Retina (tissue), 1 donor: ENCODE data around the gene COX20.
"Not testable (repeated sequence)": the region's sequence is repeated elsewhere in the genome, so short reads cannot be mapped to it uniquely, and the experiment has no call there.

Experiments
- DNase-seq: peaks from one replicate; pipeline ENCODE4 v3.0.0-alpha.2; 2016

COX20 gene, protein sequence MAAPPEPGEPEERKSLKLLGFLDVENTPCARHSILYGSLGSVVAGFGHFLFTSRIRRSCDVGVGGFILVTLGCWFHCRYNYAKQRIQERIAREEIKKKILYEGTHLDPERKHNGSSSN

DNA sequence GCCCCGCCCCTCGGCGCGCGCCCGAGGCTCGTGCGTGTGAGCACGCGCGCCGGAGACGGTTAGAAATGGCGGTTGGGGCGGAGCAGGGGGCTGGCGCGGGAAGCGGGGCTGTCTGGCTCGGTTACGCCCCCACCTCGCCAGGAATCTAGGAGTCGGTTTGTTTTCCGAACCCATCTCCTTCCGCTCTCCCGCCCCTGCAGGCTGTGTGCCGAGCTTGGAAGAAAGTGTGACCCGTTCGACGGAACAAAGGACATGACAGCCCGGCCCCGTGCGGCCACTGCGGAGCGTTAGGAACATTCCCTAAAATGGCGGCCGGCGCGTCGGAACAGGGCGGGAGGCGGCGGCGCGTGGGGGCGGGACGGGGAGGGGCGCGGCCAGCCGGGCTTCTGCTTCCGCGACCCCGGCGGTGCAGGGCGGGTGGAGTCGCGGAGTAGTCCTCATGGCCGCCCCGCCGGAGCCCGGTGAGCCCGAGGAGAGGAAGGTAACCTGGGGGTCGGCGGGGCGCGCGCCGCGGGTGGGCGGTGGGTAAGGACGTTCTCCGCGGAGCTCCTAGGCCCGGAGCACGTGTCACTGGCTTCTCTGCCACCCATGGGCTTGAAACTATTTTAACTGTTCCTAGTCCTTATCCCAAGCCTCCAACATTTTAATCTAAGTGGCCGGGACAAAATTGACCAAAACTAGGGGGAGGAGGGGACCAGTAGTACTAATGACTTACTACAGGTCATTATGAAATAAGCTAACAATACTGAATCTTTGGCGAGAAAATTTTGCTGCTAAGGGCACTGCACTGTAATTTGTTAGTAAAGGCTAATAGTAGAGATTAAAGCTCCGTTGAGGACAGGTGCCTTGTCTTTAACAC, at the start of gene COX20:
Gene COX20 (plus strand): TSS at position 383 of the 859 bp plus-strand sequence. CDS start 57 bp downstream, at position 440.
- DNase-seq = peak; percentile 98

DNA sequence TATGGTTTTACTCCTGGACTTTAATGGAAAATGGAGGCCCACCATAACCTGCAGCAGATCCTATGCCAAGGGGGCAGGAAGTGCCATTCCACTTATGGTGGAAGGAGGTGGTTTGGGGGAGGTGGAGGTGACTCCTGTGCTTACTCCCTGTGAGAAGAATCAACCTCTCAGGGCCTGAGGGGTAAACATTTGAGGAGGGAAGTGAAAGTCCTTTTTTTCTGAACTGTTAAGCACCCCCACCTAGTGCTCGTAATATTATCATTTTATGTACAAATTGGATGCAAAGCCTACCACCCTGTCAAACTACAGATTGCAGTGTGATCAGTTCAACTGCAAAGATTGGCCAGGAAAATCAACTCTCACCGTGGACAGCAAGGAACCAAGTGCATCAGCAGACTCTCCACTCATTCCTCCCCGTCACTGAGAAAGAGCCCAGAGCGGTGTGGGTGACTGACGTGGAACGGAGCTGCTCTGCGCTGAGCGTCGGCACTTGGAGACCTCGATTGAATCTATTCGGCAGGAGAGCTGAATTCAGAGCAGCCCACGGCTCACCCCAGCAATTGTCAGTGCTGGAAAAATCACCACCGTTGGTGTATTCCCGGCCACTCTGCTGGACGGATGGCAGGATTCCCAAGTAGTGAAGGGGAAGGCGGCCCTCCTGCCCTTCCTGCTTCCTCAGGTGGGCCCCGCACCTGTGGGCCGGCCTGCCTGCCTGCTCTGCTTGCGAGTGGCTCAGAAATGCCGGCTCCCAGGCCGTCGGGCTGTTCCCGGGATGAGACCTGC, 46.8 kb upstream of the COX20 start:
- no peak for DNase-seq

DNA sequence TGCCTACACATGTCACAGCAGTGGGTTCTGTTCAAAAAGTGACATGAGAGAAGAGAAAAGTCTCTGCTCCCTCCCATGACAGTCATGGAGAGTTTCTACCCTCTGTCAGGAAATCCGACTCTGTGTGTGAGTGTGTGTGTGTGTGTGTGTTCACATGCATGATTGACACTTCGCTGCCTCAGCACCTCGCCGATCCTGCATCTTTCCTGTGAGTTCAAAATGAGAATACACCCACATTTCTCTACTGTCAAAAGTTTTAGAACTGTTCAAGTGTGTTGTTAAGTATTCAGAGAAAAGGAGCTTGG, 46.2 kb upstream of the COX20 start:
- DNase-seq = peak; percentile 8

DNA sequence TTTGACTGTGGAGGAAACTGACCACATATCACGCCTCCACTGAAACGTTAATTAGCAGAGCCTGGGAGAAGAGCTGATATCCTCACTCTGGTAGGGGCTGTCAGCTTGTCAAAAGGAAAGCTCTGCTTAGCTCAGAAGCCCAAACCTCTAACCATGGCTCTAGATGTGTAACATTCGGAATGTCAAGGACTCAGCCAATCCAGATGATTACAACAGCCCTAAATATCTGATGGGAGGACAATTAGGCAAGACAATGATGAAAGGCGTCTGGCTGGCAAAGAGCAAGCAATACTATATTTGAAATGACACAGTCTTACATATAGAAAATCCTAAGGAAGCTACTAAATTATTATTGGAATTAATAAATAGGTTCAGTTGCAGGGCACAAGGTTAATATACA, 45.7 kb upstream of the COX20 start:
- DNase-seq = no peak

DNA sequence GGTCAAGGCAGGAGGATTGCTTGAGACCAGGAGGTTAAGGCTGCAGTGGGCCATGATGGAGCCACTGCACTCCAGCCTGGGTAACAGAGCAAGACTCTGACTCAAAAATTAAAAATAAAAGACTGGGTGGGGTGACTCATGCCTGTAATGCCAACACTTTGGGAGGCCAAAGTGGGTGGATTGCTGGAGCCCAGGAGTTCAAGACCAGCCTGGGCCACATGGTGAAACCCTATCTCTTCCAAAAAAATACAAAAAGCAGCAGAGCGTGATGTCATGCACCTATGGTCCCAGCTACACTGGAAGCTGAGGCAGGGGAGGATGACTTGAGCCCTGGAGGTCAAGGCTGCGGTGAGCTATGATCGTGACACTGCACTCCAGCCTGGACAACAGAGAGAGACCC, 44.4 kb upstream of the COX20 start:
- DNase-seq = no peak

DNA sequence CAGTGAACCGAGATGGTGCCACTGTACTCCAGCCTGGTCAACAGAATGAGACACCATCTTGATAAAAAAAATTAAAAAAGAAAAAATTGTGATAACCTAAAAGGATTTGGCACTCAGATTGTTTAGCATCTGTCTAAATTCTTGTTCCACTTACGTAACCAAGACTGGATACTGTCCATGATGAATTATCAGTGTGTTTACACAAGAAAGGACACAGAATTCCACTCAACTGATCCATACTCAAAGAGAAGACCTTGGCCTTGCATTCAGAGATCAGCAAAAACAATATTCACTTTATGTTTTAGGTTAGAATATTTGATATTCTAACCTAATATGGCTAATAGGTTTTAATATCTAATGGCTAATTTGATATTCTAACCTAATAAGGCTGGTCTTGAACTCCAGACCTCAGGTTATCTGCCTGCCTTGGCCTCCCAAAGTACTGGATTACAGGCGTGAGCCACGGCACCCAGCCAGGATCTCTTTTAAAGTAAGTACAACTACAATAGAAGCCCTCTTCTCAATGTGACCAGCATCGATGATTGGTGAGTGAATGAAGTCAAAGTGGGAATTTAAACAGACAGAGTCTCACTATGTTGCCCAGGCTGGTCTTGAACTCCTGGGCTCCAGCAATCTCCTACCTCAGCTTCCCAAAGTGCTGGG, 43.1 kb upstream of the COX20 start:
- DNase-seq = no peak

DNA sequence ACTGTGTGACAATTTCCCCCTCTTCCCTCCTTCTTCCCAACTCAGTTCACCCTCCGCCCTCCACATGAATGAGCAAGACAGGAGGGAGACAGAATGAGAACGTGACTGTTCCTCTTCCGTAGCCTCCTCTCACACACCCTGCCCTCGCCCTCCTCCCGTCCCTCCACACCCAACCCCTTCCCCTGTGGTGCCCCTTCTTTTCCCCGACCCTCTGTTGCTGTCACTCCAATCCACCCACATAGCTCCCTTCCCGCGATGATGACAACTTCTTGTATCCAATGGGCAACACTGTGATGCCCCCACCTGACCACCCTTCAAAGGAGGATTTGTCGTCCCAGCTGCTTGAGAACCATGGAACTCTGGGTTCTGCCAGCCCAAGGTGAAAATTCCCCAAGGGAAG, 41.4 kb upstream of the COX20 start:
- DNase-seq = no peak

DNA sequence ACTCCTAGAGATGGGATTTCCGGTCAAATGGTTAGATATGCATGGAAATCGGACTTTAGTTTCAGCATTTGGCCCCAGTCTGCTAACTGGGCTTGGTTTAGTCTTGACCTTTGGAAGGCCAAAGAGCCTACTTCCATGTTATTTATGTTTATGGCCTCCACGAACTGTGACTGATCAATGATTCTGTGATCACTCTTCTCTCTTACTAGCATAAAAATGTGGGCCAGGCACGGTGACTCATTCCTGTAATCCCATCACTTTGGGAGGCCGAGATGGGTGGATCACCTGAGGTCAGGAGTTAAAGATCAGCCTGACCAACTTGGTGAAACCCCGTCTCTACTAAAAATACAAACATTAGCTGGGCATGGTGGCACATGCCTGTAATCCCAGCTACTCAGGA, 40.9 kb upstream of the COX20 start:
- not testable (repeated sequence) for DNase-seq

DNA sequence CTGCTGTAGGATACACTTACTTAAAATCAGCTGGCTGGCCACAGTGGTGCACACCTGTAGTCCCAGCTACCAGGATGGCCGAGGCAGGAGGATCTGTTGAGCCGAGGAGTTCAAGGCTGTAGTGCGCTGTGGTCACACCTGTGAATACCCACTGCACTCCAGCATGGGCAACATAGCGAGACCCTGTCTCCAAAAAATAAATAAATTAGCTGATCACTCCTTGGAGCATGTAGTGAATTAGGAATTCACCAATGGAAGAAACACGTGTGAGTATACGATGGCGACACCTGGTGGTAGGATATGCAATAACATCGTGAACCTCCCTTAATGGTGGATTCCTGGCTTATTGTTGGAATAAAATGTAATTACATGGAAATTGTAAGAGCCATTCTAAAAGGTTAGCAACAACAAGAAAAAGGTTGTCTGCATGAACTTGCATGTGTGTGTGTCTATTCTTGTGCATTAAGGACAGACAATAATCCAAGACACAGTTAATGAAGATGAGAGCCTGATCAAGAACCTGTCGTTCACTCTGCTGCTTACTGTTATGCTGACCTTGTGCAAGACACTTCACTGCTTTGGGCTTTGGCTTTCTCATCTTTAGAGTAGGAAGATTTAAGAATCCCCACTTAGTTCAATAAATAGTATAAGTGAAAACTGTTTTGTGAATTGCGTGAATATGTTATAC, 38.6 kb upstream of the COX20 start:
- peak; percentile 71 for DNase-seq

DNA sequence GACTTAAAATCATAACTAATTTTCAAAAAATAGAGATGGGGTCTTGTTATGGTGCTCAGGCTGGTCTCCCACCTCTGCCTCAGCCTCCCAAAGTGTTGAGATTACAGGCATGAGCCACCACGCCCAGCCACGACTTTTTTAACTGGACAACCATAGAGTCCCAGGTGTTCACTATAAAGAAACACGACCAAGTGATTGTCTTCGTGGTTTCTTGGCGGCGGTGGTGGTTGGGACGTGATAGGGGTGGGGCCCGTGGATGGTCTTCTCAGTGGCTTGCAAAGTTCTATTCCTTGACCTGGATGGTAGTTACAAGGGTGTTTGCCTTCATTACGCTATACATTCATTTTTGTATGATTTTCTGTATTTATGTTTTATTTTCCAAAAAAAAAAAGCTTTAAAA, 34.6 kb upstream of the COX20 start:
- DNase-seq = no peak

DNA sequence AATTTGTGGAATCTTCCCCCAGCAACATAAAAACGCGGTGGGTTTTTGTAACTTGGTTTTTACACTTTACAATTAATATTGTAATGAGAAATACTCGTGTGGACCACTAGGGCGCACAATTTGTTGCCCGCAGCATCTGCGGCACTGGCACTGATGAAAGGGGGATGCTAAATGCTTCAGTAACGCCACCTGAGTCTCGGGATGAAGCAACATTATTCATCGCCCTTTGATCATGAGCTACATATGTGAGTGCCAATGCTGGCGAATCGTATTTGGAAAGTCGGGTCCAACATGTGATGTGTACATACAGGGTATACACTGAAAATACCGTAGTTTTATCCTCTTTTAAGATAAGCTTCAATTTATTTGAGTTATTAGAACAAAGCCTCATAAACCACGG, 34.2 kb upstream of the COX20 start:
- DNase-seq = no peak

DNA sequence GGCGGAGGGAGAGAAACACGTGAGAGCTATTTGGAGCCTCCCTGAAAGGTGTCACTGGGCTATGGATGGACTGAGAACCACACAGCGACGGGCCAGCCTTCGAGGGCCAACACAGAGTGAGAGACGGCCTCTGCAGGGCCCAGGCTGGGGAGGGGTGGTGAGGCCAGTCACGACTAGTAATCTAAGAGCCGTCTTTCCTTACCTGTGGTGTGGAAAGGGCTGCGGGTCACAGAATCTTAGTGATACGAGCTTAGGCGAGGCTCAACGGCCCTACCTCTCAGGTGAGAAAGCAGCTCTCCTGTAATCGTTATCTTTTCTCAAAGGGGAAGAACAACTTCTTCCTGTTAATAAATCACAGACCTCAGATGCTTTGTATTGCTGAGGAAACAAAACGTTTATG, 33.4 kb upstream of the COX20 start:
- DNase-seq = no peak

DNA sequence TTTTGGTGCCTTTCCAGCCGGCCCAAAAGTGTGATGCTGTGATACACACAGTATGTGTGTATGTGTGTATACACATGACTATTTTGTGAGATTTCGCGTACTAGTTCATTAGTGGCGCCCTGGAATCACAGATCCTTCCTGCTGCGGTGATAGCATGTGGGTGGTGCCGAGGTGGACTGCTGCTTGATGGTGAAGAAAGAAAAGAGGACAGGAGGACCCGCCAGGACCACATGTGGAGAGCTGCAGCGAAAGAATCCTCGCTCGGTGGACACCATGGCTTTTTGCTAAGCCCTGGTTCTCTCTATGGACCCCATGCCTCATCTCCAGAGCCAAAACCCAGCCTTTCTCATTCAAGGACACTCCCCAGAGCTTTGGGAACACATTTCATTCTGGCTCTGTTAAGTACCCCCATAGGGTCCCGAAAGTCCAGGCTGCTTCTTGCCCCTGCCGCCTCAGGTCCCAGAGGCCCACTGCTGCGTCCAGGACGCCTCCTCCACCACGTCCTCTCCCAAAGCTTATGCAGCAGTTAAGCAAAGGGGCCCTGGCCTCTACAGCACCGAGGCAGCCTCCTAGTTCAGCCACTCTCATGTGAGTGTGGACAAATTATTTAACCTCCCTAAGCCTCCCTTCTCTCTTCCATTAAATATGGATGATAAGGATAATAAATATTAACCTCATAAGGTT, 32.8 kb upstream of the COX20 start:
- DNase-seq = no peak

DNA sequence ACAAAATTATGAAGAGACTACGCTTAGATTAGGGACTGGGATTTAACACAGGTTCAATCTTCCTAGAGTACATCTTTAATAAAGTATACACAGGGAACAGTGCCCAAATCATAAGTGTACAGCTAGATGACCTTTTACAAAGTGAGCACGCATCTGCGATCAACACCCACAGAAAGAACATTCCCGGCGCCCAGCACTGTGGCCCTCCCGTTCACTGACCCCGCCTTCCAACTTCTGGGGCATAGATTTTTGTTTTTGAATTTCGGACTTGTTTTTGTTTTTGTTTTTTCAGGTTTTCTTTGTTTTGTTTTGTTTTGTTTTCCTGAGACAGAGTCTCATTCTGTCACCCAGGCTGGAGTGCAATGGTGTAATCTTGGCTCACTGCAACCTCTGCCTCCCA, 30.6 kb upstream of the COX20 start:
- no peak for DNase-seq

DNA sequence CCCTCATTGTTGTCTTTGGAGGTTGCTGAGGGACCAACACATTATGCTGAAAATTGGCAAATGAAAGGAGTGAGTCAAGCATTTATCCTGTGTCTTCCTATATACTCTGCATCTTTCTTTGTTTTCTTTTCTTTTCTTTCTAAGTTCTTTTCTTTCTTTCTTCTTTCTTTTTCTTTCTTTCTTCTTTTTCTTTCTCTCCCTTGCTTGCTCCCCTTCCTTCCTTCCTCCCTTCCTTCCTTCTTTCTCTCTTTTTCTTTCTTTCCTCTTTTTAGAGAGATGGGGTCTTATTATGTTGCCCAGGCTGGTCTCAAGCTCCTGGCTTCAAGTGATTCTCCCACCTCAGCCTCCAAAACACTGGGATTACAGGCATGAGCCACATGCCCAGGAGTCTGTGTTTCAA, 28.3 kb upstream of the COX20 start:
- no peak for DNase-seq

DNA sequence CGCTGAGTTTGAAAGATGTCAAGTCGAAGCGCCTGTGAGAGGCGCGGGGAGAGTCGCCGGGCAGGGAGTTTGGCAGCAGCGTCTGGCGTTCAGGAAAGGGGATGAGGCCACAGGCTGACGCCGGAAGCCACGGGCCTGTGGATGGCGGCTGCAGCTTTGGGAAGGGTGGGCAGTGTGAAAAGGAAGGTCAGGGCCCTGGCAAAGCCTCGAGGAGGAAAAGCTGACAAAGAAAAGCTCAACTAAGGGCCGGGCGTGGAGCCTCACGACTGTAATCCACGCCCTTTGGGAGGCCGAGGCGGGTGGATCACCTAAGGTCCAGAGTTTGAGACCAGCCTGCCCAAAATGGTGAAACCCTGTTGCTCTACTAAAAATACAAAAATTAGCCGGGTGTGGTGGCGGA, 25.2 kb upstream of the COX20 start:
- DNase-seq = no peak

DNA sequence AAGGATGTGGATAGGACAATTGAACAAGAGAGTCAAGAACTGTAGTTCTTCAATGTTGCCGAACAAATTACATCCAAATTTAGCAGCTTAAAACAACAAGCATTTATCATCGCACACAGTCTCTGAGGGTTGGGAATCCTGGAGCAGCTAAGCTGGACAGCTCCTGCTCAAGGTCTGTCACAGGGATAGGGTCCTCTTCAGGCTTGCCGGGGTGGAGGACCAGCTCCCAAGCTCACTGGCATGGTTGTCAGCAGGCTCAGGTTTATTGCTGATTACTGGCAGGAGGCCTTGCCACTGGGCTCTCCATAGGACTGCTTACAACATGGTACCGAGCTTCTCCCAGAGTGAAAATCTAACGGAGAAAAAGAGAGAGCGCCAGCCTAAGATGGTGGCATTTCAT, 22.1 kb upstream of the COX20 start:
- DNase-seq = no peak

DNA sequence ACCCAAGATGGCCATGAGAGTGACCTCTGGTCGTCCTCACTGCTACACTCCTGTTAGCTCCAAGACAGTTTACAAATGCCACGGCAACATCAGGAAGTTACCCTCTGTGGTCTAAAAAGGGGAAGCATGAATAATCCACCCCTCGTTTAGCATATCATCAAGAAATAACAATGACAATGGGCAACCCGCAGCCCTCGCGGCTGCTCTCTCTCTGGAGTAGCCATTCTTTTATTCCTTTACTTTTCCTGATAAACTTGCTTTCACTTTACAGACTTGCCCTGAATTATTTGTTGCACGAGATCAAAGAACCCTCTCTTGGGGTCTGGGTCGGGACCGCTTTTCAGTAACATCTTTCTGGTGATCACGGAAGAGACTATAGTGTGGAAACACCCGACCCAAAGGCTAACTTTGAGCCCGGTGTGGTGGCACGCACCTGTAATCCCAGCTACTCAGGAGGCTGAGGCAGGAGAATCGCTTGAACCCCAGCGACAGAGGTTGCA, 19.8 kb upstream of the COX20 start:
- DNase-seq = no peak

DNA sequence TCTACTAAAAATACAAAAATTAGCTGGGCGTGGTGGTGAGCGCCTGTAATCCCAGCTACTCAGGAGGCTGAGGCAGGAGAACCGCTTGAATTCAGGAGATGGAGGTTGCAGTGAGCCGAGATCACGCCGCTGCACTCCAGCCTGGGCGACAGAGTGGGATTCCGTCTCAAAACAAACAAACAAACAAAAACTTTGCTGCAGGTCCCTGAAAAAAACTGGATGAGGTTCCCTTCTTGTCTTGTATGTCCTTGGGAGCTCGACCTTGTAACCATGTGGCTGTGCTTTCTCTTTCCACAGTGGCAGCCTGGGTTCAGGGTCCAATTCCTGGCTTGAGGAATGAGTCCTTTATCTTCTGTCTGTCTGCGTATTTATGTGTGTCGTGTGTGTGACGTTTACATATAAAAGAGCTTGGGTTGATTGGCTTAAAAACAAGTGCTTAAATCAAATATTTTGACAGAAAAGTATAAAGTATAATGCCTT, 18.0 kb upstream of the COX20 start:
- no peak for DNase-seq

DNA sequence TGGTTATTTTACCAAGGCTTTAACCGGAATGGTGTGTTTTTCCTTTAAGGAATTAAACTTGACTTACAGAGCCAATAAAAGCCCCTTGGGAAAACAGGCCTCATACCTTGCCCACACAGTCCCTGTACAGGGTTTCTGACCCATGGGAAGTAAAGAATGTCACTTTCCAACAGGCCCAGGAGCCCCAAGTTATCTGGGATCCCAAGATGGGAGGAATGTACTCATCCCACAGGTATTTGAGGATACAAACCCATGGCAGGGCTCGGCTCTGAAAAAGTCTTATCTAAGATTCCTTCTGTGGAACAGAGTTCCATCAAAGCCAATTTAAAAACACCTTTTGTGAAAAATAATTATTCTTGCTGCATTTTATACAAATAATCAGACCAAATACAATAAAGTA, 15.3 kb upstream of the COX20 start:
- DNase-seq = no peak

DNA sequence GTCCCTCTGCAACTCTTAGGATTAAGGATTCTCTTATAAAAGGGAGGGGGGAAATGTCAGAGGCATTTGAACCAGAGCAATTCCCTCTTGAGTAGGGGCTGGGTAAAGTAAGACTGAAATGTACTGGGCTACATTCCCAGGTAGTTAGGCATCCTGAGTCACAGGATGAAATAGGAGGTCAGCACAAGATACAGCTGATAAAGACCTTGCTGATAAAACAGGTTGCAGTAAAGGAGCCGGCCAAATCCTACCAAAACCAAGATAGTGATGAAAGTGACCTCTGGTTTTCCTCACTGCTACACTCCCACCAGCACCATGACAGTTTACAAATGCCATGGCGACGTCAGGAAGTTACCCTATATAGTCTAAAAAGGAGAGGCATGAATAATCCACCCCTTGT, 14.3 kb upstream of the COX20 start:
- no peak for DNase-seq

DNA sequence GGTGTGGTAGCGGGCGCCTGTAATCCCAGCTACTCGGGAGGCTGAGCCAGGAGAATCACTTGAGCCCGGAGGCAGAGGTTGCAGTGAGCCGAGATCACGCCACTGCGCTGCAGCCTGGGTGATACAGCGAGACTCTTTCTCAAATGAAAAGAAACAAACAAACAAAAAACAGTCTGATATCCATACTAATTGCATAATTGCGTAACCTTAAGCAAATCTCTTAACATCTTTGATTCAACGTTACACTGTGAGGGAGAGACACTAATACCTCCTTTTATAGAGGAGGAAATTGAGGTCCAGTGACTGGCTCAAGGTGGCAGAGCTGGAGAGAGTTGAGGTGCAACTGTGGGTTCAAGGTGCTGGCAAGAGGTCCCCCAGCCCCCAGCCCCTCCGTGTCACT, 12.6 kb upstream of the COX20 start:
- no peak for DNase-seq
